ENCODE measurements around the gene ZFYVE1.
A peak's percentile ranks its signal among the peaks of the same experiment; 100 is the strongest.
"Not testable (repeated sequence)": the region's sequence is repeated elsewhere in the genome, so short reads cannot be mapped to it uniquely, and the experiment has no call there.

ZFYVE1 gene

DNA sequence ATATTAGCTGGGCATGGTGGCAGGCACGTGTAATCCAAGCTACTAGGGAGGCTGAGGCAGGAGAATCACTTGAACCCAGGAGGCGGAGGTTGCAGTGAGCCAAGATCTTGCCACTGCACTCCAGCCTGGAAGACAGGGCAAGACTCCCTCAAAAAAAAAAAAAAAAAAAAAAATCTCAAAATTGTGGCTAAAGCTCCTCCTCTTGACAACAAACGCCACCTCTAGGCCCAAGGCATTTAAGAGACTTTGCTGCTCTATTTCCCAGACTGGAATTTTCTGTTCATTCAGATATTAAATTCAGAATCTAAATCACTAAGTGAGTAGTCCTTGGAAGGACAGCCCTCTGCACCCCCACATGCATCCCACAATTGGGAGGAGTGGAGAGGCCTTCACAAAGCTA lies 1.4 kb downstream of the ZFYVE1 start:
- no peaks in the 10 kb centered on the region for H3K27me3 Mint-ChIP-seq
- no peak for ATAC-seq (ENCODE audit: low read depth)
- no peak overlapping the region for H3K4me3 Mint-ChIP-seq
- no peak overlapping the region for H3K27ac Mint-ChIP-seq
- peaks cover 16% of the 10 kb centered on the region for H3K36me3 Mint-ChIP-seq
- no peak for DNase-seq (ENCODE audit: low spot score in 2 of 2)
- no peaks in the 10 kb centered on the region for H3K9me3 Mint-ChIP-seq
- peaks cover 37% of the 10 kb centered on the region for H3K4me1 Mint-ChIP-seq

DNA sequence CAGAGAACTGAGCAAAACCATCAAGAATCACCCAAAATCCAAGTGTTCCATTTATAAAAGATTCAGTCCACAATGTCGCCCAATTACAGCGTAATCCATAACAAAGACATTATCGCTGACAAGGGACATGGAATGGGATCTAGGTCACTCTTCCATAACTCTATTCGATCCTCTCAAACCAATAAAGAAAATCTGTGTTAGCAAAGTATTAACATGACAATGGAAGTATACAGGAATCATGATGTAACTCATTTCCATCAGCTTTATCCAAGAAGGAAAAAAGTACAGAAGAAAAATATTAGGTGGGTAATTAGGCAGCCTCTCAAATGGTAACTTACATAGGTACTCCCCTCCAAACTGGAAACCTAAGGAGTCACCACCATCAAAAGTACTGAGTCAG lies 4.9 kb downstream of the ZFYVE1 start:
- Mint-ChIP-seq H3K36me3 (peaks cover 25% of the 10 kb centered on the region), H3K27ac (no peak overlapping the region), H3K4me3 (no peak overlapping the region), H3K27me3 (no peaks in the 10 kb centered on the region), H3K4me1 (peaks cover 38% of the 10 kb centered on the region), H3K9me3 (no peaks in the 10 kb centered on the region)
- DNase-seq (ENCODE audit: low spot score in 2 of 2), result no peak
- no peak for ATAC-seq (ENCODE audit: low read depth)

DNA sequence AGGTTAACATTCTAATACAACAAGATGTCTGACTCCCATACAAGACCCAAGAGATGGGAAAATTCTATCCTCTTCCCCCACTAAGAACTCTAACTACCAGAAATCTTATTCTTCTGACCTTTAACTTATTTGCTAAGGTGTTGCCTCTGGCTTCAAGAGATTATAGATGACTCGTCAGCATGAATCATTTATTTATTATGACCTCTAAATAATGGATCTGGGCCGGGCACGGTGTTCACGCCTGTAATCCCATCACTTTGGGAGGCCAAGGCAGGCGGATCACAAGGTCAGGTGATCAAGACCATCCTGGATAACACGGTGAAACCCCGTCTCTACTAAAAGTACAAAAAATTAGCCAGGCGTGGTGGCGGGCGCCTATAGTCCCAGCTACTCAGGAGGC lies 10.9 kb downstream of the ZFYVE1 start:
- Mint-ChIP-seq H3K36me3 (peaks cover 27% of the 10 kb centered on the region), H3K4me1 (peaks cover 19% of the 10 kb centered on the region)
- not testable (repeated sequence) for H3K4me3 Mint-ChIP-seq; H3K9me3 Mint-ChIP-seq; DNase-seq (ENCODE audit: low spot score in 2 of 2); H3K27ac Mint-ChIP-seq; ATAC-seq (ENCODE audit: low read depth); H3K27me3 Mint-ChIP-seq

DNA sequence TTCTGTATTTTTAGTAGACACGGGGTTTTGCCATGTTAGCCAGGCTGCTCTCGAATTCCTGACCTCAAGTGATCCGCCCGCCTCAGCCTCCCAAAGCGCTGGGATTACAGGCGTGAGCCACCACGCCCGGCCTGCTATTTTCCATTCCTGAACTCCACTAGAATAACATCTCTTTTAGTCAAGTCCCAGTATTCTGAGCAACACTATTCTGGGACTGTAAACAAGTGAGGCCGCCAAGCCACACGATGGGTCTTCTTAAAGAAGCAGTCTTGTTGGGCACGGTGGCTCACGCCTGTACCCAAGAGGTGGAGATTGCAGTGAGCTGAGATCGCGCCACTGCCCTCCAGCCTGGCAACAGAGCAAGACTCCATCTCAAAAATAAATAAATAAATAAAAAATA lies 11.4 kb downstream of the ZFYVE1 start:
- Mint-ChIP-seq H3K4me1 (peaks cover 19% of the 10 kb centered on the region), H3K36me3 (peaks cover 27% of the 10 kb centered on the region), H3K27ac (peak overlapping the region; percentile 86)
- H3K9me3 Mint-ChIP-seq; DNase-seq (ENCODE audit: low spot score in 2 of 2); H3K4me3 Mint-ChIP-seq; ATAC-seq (ENCODE audit: low read depth); H3K27me3 Mint-ChIP-seq: not testable (repeated sequence)

DNA sequence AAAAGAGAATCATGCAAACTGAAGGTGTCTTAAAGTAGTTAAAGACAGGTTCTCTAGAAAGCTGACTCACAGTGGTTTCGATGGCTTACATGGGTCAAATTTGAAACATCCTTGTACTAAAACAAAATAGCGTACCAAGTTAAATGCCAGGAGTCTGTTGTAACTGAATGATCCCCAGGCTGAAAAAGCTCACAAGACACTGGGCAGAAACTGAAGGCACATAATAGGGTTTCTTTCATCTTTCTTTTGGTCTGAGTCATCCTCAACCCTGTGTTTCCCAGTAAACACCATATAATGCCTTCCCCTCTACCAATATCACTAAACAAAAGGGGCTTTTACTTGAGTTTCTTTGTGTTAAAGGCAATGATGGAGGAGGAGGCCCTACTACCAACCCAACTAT lies 12.8 kb downstream of the ZFYVE1 start:
- Mint-ChIP-seq H3K27ac (peak overlapping the region; percentile 86), H3K4me1 (peaks cover 19% of the 10 kb centered on the region), H3K9me3 (peaks cover 2% of the 10 kb centered on the region), H3K4me3 (no peak overlapping the region), H3K36me3 (peaks cover 27% of the 10 kb centered on the region), H3K27me3 (no peaks in the 10 kb centered on the region)
- DNase-seq (ENCODE audit: low spot score in 2 of 2), result no peak
- ATAC-seq (ENCODE audit: low read depth), result no peak

DNA sequence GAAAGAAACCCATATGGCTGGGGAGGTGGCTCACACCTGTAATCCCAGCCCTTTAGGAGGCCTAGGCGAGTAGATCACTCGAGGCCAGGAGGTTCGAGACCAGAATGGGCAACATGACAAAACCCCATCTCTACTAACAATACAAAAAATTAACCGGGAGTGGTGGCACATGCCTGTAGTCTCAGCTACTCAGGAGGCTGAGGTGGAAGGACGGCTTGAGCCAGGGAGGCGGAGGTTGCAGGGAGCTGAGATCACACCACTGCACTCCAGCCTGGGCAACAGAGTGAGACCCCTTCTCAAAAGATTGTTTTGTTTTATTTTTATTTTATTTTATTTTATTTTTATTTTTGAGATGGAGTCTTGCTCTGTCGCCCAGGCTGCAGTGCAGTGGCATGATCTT lies 15.7 kb downstream of the ZFYVE1 start:
- not testable (repeated sequence) for DNase-seq (ENCODE audit: low spot score in 2 of 2); H3K9me3 Mint-ChIP-seq; H3K27me3 Mint-ChIP-seq; H3K4me3 Mint-ChIP-seq; H3K27ac Mint-ChIP-seq; ATAC-seq (ENCODE audit: low read depth)
- Mint-ChIP-seq H3K4me1 (peaks cover 10% of the 10 kb centered on the region), H3K36me3 (peaks cover 19% of the 10 kb centered on the region)

DNA sequence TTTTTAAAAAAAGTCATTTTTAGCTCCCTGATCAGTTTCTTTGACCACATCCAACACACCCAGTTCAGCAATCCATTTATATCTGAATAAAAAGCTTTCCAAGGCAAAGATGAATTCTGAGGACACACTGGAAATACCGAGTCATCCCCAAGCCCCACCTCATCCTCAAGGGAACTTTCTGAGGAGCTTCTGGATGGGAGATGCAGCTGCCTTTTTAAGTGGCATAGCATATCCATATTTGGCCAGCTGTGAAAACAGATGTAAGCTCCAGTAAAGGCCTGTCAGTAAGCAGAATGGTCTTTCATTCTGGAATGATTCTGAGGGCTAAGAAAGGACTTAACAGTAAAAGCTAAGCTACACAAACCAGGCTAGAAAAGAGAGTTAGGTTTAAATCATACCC lies 18.4 kb downstream of the ZFYVE1 start:
- no peaks in the 10 kb centered on the region for H3K9me3 Mint-ChIP-seq
- no peak overlapping the region for H3K4me3 Mint-ChIP-seq
- H3K27me3 Mint-ChIP-seq, result no peaks in the 10 kb centered on the region
- H3K27ac Mint-ChIP-seq, result no peak overlapping the region
- DNase-seq (ENCODE audit: low spot score in 2 of 2) (no peak), ATAC-seq (ENCODE audit: low read depth) (no peak)
- peaks cover 5% of the 10 kb centered on the region for H3K4me1 Mint-ChIP-seq
- peaks cover 16% of the 10 kb centered on the region for H3K36me3 Mint-ChIP-seq

DNA sequence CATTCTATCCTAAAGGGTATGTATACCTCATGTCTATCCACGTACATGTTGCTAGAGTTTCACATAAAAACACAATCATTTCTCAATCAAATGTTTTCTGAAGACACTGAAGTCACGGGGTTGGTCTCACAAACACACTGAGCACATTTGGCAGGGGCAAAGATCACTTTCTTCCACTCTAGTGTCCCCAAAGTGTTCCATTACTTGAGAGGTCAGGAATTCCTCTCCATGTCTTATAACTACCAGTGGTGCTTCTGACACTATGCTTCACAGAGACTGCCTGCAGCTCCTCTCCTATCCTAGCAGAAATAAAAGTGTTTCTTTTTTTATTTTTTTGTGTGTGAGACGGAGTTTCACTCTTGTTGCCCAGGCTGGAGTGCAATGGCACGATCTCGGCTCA lies 19.1 kb downstream of the ZFYVE1 start:
- DNase-seq (ENCODE audit: low spot score in 2 of 2), result no peak
- ATAC-seq (ENCODE audit: low read depth), result no peak

DNA sequence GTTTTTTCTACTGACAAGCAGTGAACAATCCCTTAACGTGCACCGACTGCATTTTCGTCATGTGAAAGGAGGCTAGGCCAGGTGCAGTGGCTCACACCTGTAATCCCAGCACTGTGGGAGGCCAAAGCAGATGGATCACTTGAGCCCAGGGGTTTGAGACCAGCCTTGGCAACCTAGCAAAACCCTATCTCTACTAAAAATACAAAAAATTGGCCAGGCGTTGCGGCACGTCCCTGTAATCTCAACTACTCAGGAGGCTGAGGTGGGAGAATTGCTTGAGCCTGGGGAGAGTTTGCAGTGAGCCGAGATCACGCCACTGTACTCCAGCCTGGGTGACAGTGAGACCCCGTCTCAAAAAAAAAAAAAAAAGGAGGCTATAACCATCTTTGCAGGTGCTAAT lies 22.3 kb downstream of the ZFYVE1 start:
- ATAC-seq (ENCODE audit: low read depth); DNase-seq (ENCODE audit: low spot score in 2 of 2); H3K4me3 Mint-ChIP-seq; H3K27ac Mint-ChIP-seq; H3K9me3 Mint-ChIP-seq; H3K4me1 Mint-ChIP-seq; H3K27me3 Mint-ChIP-seq: not testable (repeated sequence)
- H3K36me3 Mint-ChIP-seq, result peaks cover 16% of the 10 kb centered on the region

More for the DNA sequence above, 19.1 kb downstream of the ZFYVE1 start:
- Mint-ChIP-seq H3K4me1 (peaks cover 4% of the 10 kb centered on the region), H3K27ac (no peak overlapping the region), H3K4me3 (no peak overlapping the region), H3K27me3 (no peaks in the 10 kb centered on the region), H3K36me3 (peaks cover 12% of the 10 kb centered on the region), H3K9me3 (no peaks in the 10 kb centered on the region)

DNA sequence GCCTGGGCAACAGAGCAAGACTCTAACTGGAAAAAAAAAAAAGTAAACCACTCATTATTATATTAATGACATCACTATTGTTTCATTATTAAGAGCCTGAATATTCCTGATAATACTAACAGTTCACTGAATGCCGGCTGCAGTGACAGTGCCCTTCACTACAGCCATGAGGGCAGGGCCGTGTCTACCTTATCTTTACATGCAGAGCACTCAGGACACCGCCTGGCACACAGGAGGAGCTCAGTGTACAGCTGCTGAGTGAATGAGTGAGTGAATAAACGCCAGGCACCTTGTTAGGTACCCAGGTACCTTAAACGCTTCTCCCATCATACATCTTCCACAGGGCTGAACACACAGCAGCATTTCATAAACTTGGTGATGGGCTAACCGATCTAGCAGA lies 23.2 kb downstream of the ZFYVE1 start:
- no peak for ATAC-seq (ENCODE audit: low read depth)
- H3K27ac Mint-ChIP-seq, result no peak overlapping the region
- H3K36me3 Mint-ChIP-seq, result peaks cover 13% of the 10 kb centered on the region

DNA sequence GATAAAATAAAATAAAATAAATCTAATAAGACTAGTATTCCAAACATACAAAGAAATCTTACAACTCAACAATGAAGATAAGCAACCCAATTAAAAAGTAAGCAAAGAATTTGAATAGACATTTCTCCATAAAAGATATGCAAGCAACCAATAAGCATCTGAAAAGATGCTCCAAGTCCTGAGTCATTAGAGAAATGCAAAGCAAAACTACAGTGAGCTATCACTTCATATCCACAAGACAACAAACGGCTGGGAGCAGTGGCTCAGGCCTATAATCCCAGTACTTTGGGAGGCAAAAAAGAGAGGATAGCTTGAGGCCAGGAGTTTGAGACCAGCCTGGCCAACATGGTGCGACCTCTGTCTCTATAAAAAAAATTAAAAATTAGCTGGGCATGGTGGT lies 26.8 kb downstream of the ZFYVE1 start:
- no peaks in the 10 kb centered on the region for H3K27me3 Mint-ChIP-seq
- H3K27ac Mint-ChIP-seq, result no peak overlapping the region
- peaks cover 34% of the 10 kb centered on the region for H3K36me3 Mint-ChIP-seq
- peaks cover 7% of the 10 kb centered on the region for H3K4me1 Mint-ChIP-seq
- no peak for ATAC-seq (ENCODE audit: low read depth)
- H3K4me3 Mint-ChIP-seq, result no peak overlapping the region
- no peaks in the 10 kb centered on the region for H3K9me3 Mint-ChIP-seq
- DNase-seq (ENCODE audit: low spot score in 2 of 2), result no peak

More for the DNA sequence above, 23.2 kb downstream of the ZFYVE1 start:
- no peaks in the 10 kb centered on the region for H3K27me3 Mint-ChIP-seq
- H3K4me3 Mint-ChIP-seq, result no peak overlapping the region
- H3K4me1 Mint-ChIP-seq, result peaks cover 5% of the 10 kb centered on the region
- H3K9me3 Mint-ChIP-seq, result no peaks in the 10 kb centered on the region
- DNase-seq (ENCODE audit: low spot score in 2 of 2), result no peak

DNA sequence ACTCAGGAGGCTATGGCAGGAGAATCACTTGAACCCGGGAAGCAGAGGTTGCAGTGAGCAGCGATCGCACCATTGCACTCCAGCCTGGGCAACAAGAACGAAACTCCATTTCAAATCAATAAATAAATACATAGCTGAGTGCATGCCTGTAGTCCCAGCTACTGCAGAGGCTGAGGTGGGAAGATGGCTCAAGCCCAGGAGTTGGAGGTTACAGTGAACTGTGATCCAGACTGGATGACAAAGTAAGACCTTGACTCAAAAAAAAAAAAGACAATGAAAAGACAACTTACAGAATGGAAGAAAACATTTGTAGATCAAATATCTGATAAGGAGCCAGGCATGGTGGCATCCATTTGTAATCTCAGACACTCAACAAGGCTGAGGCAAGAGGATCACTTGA lies 27.6 kb downstream of the ZFYVE1 start:
- peaks cover 7% of the 10 kb centered on the region for H3K4me1 Mint-ChIP-seq
- DNase-seq (ENCODE audit: low spot score in 2 of 2) (no peak), ATAC-seq (ENCODE audit: low read depth) (no peak)
- H3K4me3 Mint-ChIP-seq, result no peak overlapping the region
- H3K27ac Mint-ChIP-seq, result no peak overlapping the region
- no peaks in the 10 kb centered on the region for H3K27me3 Mint-ChIP-seq
- no peaks in the 10 kb centered on the region for H3K9me3 Mint-ChIP-seq
- peaks cover 35% of the 10 kb centered on the region for H3K36me3 Mint-ChIP-seq

DNA sequence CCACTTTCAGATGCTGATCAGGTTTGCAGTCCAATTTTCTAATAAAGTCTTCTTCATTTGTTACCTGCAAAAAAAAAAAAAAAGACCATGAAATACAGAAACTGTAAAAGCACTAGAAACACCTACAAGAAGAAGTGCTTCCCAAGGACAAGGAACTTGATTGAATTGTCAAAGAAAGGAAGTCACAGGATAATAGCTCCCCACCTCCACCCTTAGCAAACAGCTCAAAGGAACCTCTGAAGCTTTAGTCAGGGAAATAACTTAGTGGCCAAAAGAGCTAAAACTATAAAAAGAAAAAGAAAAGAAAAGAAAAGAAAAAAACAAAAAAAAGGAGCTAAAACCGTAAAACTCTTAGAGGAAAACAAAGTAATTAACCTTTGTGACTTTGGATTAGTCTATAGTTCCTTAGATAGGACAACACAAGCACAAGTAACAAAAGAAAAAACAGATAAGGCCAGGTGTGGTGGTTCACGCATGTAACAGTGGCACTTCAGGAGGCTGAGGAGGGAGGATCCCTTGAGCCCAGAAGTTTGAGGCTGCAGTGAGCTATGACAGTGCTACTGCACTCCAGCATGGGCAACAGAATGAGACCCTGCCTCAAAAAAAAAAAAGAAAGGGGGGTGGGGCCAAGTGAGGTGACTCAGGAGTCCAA lies 28.5 kb downstream of the ZFYVE1 start:
- Mint-ChIP-seq H3K9me3 (no peaks in the 10 kb centered on the region), H3K27me3 (no peaks in the 10 kb centered on the region)

DNA sequence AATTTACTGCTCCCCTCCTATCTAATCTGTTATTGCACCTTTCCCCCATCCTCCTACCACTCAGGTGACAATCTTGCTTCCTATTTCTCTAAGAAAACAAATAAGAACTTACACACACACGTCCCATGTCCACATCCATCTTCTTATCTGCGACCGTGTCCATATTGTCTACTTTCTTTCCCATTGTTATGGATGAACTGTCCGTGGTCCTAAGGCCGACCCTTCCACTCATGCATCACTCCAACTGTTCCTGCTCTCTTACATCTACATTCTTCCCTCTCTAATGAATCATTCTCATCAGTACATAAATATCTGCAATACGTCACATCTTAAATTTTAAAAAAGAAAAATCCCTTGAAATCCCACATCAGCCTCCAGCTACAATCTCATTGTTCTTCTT lies 30.0 kb downstream of the ZFYVE1 start:
- Mint-ChIP-seq H3K4me1 (peaks cover 5% of the 10 kb centered on the region), H3K9me3 (no peaks in the 10 kb centered on the region), H3K4me3 (no peak overlapping the region), H3K27ac (no peak overlapping the region), H3K27me3 (no peaks in the 10 kb centered on the region), H3K36me3 (peaks cover 38% of the 10 kb centered on the region)
- ATAC-seq (ENCODE audit: low read depth) (no peak), DNase-seq (ENCODE audit: low spot score in 2 of 2) (no peak)

More for the DNA sequence above, 28.5 kb downstream of the ZFYVE1 start:
- ATAC-seq (ENCODE audit: low read depth) (no peak), DNase-seq (ENCODE audit: low spot score in 2 of 2) (no peak)
- peaks cover 5% of the 10 kb centered on the region for H3K4me1 Mint-ChIP-seq
- H3K36me3 Mint-ChIP-seq, result peaks cover 33% of the 10 kb centered on the region
- no peak overlapping the region for H3K4me3 Mint-ChIP-seq
- no peak overlapping the region for H3K27ac Mint-ChIP-seq

DNA sequence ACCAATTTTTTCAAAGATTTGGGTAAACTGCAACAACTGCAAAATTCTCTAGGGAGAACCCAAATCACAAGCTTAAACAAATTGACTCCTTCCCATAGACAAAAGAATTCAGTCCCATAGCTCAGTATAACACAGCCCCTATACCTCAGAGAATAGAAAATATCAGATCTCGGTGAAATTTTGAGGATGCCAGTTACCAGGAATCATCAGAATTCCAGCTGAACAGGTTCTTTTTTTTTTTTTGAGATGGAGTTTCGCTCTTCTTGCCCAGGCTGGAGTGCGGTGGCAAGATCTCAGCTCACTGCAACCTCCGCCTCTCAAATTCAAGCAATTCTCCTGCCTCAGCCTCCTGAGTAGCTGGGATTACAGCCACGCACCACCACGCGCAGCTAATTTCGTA lies 36.7 kb downstream of the ZFYVE1 start:
- H3K36me3 Mint-ChIP-seq, result peaks cover 17% of the 10 kb centered on the region
- H3K27ac Mint-ChIP-seq, result no peak overlapping the region
- H3K4me3 Mint-ChIP-seq, result no peak overlapping the region
- no peaks in the 10 kb centered on the region for H3K9me3 Mint-ChIP-seq
- DNase-seq (ENCODE audit: low spot score in 2 of 2), result no peak
- no peaks in the 10 kb centered on the region for H3K4me1 Mint-ChIP-seq
- no peaks in the 10 kb centered on the region for H3K27me3 Mint-ChIP-seq
- ATAC-seq (ENCODE audit: low read depth), result no peak
